M059J (cell line): ENCODE measurements around the gene TBL1X. TPM values are rescaled to one million over a fixed set of nuclear protein-coding genes. Genes with fewer than 3 reads are reported as not detected.

Source experiments
- DNase-seq: peaks from one replicate; pipeline ENCODE4 v3.0.0-alpha.2; 2012; ENCODE audit warnings: low read depth
- total RNA-seq: library from RNA; depleted of rRNA; stranded (reverse); fragments of >200 nt; shearing (Covaris generic); gene quantifications from 2 replicates; pipeline ENCODE4 v1.2.3, GENCODE V29; 2014

TBL1X gene
- total RNA-seq, 1 experiment from 2014 or later = 12.7 TPM

DNA sequence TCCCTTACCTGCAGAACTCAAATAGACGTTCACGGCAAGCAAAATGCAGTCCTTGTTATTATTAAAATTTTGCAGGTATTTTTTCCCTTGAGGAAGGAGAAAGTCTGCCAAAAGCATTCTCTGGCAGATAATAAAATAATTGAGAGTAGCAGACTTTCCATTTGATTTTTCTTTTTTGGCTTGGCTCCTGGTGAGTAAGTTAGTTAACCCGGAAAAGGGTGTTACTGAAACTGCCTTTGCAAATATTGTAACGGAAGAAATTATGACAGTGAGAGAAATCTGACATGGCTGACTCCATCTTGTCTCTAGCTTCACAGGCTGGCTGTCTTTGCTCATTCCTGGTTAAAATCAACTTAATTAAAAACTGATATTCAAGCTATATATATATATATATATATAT, 200.3 kb downstream of the TBL1X start:
- peak; percentile 20 for DNase-seq

DNA sequence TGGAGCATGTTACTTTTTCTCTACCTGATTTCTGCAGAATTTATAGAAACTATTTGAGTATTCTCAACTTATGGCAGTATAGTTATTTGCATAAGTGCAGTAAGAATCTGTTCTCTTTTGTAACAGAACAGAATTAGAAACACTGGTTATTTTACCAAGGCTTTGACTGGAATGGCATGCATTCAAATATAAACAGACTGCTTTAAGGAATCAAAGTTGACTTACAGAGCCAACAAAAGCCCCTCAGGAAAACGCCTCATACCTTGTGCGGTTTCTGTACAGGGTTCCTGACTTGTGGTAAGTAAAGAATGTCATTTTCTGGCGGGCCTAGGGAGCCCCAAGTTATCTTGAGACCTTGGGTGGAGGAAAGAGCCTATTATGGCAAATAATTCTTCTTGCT, 203.7 kb downstream of the TBL1X start:
- DNase-seq = peak; percentile 86

DNA sequence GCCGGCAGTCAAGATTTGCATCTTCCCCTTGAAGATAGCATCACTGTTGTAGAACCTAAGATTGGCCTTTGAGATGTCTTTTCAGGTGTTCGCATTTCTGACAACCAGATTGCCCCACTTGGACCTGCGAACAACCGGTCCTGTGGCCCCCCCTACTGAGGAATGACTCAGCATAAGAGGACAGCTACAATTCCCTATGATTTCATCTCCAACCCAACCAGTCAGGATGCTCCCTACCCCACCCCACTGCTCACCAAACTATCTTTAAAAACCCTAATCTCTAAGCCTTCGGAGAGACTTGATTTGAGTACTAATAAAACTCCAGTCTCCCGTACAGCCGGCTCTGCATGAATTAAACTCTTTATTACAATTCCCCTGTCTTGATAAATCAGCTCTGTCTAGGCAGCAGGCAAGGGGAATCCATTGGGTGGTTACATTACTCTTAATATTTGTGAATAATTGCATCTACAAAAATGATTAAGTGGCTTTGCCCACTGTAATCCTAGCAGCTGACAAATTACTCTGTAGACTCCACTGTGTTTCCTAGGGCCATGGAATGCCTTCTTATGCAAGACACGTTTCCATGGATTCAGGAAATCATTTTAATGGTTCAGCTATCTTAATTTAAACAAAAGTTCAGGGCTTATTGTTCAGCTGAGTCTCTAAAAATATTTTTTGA, 205.4 kb downstream of the TBL1X start:
- peak; percentile 72 for DNase-seq

DNA sequence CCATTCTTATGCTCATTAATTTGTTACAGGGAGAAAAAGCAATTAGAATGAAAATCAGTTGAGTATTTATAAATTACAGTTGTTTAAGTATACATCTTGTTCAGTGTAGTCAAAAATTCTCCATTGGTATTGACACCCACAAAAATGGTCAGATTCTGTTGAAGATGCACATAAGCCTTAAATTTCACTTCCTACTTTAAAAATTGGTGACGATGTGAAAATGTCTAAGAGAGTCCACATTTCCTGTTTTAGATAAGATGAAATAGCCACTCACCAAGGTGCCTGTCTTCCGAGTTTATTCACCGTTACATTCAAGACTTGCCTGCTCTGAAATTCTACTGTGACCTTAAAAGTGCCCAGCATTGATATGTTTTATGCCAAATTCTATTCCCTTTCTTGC, 207.1 kb downstream of the TBL1X start:
- no peak for DNase-seq

DNA sequence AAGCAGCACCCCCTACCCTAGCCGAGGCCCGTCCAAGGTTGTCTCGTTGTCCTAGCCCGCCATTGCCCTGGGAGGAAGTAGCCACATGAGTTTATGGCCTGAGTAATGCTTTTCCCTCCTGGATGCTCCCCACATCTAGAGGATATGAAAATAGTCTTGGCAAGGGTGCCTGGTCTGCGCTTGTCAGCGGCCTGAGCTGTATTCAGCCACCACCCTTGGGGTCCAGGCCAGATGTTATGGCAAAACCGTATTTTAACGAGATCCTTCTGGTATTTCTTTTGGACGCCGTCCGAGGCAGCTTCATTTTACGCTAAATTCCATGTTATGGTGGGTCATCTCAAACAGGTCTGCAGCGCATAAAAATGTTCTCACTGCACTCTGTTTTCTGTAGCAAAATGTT, 211.4 kb downstream of the TBL1X start:
- no peak for DNase-seq

DNA sequence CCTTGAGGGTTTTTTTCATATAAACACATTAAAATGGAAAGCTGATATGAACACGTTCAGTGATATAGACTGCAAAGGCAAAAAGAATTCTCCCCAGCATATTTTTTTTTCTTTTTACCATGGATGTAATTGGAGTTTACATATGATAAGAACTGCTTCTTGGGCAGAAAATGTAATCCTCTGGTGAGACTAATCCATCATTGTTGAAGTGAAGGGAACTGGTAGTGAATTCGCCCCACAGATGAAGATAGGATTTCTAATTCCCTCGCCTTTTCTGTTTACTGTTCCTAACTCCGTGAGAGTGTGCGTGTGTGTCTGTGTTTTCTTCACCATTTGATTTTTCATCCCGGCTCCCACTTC, 211.9 kb downstream of the TBL1X start:
- DNase-seq = no peak

DNA sequence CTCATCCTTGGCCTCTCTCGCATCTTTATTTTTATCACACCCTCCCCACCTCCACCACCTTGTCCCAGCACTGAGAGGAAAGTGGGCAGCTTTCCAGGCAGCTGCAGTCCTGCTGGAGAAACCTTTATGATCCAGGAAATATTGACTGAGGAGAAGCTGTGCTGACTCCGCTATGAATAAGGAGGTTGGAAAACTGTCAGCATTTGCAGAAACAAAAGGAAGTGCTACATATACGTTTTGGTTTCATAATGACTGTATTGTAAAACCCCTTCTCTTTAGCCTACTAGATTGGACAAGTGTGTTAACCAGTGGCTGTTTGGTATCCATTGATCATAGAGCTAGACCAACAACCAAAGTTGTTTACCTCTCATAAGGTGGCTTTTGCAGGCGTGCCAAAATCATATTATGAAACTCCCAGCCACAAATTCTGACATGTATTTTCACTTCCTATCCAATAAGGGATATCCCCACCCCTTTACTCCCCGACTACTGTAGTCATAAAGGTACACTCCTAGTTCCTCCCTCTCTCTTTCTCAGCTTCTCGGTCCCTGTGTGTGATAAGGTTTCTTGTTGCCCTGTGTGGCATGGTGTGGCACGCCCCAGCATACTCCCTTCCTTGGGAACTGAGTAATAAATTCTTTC, 212.4 kb downstream of the TBL1X start:
- no peak for DNase-seq

DNA sequence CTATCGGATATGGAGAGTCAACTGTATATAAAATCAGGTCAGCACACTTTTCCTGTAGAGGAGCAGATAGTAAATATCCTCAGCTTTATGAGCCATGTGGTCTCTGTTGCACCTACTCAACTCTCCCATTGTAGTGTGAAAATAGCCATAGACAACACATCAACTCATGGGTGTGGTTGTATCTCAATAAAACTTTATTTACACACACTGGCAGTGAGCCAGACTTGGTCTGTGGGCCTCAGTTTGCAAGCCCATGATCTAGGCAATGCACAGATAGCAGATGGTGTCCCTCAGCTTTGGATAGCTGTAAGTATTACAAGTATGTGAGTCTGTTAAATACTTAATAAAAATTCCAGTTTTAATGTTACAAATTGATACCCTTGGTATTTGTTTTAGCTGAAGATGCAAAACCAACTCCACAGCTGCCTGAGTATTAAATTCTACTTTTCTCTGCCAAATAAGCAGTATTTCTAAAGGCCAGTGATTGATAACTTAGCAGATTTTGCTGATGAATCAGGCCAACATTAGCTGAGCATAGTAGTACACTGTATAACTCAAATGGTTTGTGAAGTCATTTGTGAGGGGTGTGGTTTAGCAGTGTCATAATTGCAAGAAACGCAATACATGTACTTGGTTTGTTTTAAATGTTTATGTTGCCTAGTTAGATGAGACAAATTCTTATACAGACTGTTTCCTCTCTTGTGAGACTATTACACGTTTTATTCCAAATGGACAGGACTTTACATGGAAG, 213.5 kb downstream of the TBL1X start:
- DNase-seq = no peak

DNA sequence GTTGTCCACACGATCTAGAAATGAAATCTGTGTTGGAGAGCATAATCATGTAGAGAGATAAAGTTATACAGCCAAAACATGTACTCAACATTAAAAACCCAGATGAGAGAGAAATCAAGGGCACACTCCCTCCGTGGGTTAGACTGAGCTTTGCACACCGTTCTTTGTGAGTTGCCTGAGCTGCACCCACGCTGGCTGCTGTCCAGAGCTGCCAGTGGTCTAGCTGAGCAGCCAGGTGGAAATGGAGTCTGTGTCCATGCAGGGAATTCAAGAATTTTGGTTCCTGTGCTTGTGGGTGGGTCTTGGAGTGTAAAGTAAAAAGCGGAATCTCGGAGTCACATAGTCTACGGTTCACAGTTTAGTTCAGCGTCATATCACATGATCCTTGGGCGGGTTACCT, 216.2 kb downstream of the TBL1X start:
- no peak for DNase-seq

DNA sequence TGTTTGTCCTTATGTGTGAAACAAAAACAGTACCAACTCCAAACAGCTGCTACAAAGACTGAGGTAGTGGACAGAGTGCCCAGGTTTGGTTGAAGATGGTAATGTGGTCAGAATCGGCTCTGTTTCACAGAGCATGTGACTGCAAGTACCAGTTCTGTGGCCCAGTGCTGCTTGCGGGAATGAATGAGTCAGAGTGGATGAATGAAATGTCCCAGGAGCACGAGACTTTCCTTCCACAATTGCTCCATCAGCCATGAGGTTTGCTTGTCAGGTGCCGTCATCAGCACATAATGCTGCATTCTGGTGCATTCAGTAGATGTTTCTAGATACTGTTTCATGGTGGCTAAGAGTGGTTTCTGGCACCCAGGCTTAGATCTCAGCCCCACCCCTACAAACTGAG, 216.6 kb downstream of the TBL1X start:
- peak; percentile 77 for DNase-seq

DNA sequence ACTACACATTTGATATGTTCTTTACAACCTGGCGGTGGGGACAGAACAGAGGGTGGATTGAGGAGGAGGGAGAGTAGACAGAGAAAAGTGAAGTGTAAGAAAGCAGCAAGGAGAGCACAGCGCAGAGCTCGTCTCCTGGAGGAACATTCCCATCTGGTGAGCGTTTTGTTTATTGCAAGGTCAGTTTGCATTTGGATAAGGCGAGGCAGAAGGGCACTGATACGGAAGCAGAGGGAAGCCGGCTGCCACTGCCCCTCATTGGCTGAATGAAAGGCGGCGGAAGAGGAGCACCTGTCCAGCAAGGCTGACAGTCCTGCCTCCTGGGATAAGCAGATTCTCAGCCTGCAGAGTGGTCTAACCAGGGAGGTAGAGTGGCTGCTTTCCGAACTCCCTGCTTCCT, 217.6 kb downstream of the TBL1X start:
- DNase-seq = peak; percentile 20

DNA sequence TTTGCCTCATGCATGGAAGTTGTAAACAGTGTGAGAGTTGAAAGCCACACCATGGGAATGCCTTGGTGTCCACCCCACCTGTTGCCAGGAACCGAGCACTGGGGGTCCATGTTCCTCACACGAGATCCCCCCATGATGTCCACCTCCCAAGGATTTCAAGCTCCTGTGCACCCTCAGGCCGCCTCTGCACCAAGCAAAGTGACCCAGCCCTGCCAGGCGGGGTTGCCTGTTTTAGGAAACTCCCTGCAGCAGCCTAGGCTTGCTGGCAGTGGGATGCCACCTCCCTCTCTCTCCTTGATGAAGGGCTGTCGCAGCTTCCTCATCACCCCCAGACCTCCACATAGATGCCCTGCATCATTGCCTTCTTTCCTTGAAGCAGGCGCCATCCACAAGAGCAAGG, 218.0 kb downstream of the TBL1X start:
- no peak for DNase-seq

DNA sequence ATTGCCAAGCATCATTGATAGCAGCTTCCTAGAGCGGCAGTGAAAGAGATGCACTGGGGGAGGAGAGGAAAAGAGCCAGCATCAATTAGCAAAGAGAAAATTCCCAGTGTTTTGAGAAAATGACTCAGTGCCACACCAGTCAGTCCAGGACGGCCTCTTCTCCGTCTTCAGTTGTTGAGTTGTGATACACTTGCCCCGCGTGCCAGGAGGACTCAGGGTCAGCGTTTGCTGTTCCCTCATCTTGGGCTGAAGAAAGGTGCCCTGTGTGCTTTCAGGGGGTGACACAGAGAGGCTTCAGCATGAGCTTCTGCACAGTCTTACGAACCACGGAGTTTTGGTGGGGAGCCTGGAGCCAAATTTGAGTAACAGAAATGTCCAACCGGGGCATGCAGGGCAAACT, 218.5 kb downstream of the TBL1X start:
- DNase-seq = no peak

DNA sequence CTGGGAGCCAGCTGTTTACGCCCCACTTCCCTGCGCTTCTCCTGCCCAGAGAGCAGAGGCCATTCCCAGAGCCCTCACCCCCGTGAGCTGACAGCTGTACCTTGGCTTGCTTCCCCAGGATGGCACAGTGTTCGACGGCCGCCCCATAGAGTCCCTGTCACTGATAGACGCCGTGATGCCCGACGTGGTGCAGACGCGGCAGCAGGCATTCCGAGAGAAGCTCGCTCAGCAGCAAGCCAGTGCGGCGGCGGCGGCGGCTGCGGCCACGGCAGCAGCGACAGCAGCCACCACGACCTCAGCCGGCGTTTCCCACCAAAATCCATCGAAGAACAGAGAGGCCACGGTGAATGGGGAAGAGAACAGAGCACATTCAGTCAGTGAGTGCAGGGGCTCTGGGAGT, 223.0 kb downstream of the TBL1X start:
- DNase-seq = no peak

DNA sequence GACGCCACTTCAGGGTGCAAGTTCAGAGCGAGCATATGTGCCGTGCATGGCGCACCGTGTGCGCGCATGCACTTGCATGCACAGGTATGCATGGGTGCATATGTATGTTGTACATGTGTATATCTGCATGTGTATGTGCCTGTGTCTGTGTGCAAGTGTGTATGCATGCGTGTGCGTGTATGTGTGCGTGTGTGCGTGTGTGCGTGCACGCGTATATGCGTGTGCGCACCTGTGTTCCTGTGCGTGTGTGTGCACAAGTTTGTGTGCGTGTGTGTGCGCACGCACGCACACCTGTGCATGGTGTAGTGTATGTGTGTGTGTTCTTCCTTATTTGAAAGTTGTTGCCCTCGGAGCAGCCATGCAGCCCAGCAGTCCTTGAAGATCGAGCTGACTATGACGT, 224.0 kb downstream of the TBL1X start:
- DNase-seq = no peak

DNA sequence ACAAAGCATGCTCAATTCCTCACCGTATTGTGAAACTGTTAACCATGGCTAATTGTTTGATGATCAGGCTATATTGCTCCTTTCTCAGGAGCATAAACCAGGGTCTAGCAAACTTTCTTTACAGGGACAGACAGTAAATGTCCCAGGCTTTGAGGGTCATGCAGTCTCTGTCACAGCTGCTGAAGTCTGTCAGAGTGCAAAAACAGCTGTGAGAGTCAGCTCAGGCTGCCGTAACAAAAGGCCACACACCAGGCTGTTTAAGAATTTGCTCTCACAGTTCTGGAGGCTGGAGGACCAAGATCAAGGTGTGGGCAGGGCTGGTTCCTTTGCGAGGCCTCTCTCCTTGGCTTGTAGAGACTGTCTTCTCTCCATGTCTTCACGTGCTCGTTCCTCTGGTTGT, 225.2 kb downstream of the TBL1X start:
- DNase-seq = no peak

DNA sequence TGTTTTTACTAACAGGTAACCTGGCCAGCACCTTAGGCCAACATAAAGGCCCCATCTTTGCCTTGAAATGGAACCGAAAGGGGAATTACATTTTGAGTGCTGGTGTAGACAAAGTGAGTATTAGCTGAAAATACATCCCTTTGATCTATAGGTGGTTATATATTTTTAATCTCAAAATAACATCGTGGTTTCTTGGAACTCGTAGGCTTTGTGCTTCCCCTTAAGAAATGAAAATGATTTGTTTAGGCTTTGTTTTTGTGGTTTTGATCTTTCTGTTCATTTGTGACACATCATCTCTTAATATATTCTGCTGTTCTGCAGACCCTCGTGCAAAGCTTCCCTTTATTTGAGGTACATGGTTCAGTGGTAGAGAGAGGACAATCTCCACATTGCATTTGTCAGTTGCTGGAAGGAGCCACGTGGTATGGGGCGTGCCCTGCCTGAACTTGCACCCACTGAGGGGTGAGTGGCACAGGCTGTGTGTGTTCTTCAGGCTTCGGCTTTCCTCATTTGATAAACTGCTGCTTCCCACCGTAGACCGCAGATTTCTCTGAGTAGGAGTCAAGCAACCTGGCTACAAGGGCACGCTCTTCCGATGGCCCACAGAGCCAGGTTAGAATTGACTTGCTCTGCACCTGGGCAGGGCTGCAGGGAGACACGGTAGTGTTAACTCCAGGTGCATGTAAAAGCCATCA, 228.6 kb downstream of the TBL1X start:
- no peak for DNase-seq

DNA sequence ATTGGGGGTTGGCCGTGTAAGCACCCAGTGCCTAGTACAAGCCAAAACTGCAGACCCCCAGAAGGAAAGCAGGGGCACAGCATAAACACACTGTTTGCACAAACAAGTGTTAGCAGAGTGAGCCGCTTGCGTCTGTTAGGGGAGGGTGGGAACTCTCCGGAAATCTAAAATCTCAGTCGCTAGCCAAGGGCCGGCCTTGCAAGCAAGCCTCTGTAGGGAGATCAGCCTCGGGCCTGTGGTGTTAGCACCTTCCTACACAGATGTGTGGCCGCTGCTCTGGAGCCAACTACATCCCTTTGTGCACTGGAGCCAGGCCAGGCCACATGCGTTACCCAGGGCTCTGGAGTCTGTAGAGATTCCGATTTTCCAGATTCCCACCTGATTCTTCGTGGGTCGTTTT, 233.7 kb downstream of the TBL1X start:
- no peak for DNase-seq

DNA sequence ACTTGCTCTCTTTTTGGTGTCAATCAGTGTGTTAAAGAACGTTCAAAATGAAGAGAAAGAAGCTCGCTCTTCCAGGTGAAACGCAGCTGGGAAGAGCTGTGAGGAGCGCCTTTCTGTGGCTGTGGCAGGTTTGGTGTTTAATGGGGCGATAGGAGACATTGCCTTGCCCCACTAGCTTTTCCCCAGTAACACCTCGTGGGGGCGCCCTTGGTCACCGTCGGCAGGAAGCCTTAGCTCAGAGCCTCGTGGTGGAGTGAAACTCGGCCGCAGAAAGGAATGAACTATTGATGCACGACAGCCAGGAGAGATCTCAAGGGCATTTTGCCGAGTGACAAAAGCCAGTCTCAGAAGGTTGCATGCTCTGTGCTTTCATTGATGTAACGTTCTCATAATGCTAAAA, 235.7 kb downstream of the TBL1X start:
- no peak for DNase-seq

DNA sequence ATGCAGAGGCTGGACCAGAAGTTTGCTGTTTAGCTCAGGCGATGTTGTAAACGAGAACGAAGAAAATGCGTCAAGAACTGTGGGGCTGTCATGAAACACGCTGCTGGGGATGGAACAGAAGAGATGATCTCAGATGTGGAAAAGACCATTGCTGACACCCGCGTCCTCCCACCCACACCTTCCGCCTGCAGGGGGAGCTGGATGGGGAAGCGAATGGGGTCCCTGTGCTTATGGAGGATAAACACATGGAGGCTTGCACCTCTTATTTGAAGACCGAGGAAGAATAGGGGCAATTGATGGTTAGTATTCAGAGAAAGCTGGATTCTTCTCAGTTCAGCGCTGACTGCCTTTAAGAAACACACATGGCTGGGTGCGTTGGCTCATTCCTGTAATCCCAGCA, 236.9 kb downstream of the TBL1X start:
- no peak for DNase-seq

DNA sequence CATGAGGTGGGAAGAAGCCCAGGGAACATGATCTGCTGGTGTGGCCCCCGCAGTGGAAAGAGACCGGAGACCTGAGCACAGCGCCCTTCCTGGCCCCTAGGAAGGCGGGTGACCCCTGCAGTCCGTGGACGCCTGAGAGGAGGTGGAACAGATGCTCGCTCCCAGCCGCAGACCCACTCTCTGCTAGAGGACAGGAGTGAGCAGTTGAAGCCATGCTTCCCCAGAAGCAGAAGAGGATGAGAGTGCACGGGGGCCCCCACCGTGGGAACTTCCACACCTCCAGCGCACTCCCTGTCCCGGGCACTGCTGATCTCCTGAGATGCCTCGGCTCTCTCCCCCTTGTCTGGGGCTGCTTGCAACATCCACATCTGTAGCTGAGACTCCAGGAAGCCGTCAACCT, 238.5 kb downstream of the TBL1X start:
- DNase-seq = no peak

DNA sequence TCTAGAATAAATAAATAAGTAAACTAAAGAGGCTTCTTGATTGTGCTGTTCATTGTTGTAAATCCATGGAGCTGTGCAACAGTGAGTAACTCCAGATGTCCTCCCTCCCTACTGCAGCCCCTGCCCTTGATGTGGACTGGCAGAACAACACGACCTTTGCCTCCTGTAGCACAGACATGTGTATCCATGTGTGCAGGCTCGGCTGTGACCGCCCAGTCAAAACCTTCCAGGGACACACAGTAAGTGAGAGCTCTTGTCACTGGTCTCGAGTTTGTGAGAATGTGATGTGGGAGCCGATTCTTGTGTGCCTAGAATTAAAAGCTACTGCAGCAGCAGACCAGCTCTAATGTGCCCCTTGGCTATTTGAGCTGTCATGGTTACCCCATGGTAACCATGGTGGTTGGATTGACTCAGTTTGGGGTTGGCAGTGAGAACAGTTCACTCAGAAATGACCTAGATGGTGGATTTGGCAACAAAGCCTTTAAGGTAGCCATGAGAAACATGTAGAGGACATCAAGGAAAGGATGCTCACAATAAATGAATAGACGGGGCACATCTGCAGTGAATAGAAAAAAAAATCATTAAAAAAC, 240.1 kb downstream of the TBL1X start:
- peak; percentile 62 for DNase-seq
